Hepatocyte (in vitro differentiated cells): ENCODE data around the gene CD7.

Source experiments
- CTCF ChIP-seq: fragments of 200-600 bp; sonication (generic); IDR thresholded peaks from 2 replicates; pipeline ENCODE4 v1.5.1; 2016; ENCODE audit warnings: antibody characterized with exemption, mild to moderate bottlenecking; ENCODE audit not compliant: poor library complexity
- EZH2phosphoT487 ChIP-seq: fragments of 200-600 bp; sonication (generic); IDR thresholded peaks from one replicate; pipeline ENCODE4 v1.6.1; 2018; ENCODE audit warnings: antibody characterized with exemption, mild to moderate bottlenecking, low read depth, moderate library complexity; ENCODE audit not compliant: unreplicated experiment, severe bottlenecking

GRCh38 chr17:82317394-82318168, at the start of gene CD7:
- TF ChIP-seq CTCF (no peak), EZH2phosphoT487 (no peak)
